Measurements from ENCODE around the gene DEDD2. TPM values are rescaled to one million over a fixed set of nuclear protein-coding genes. Genes with fewer than 3 reads are reported as not detected.

The DEDD2 gene, protein sequence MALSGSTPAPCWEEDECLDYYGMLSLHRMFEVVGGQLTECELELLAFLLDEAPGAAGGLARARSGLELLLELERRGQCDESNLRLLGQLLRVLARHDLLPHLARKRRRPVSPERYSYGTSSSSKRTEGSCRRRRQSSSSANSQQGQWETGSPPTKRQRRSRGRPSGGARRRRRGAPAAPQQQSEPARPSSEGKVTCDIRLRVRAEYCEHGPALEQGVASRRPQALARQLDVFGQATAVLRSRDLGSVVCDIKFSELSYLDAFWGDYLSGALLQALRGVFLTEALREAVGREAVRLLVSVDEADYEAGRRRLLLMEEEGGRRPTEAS
- 61.5 to 94.8 TPM (median 86.7 TPM) in 5 replicates for total RNA-seq (2022; extraction: Qiagen RNA extraction; ENCODE audit: low read depth)

DNA sequence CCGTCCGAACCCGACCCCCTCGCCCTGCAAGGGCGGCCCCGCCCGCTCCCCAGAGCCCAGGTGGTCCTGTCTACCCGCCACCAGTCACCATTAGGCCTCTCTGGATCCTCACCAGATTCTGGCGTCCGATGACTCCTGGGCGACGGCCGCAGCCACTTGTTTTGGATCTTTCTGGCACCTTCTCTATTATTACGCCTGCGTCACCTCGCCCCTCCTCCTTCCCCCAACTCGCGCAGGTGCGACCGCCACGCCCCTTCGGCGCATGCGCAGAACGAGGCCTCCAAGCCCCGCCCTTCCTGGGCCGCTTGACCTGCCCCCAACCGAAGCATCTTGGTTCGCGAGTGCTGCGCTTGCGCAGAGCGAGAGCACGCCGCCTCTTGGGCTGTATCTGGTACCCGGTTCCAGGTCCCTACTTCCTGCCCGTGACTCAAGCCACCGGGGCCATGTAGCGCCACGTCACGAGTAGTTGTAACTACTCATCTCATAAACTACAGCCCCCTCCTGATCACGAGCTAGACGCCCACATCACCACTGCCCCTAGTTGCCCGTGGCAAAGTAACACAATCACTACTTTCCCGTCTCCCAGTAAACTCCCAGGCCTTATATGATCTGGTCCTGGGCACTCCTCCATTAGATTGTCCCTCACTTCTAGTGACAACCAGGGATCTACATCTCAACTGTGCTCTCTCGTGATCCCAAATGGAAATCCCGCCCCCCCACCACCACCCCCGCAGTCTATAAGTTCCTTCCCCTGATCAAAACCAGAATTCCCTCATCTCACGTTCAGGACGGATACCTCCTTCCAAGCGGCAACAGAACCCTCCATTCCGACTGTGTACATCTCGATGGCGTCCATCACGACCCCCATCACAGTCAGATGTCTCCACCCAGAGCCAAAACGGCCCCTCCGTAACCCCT, at the start of gene DEDD2:
DEDD2 (minus strand) TSS at position 158 of the 918 bp plus-strand sequence. CDS start 670 bp downstream, outside the sequence.

DNA sequence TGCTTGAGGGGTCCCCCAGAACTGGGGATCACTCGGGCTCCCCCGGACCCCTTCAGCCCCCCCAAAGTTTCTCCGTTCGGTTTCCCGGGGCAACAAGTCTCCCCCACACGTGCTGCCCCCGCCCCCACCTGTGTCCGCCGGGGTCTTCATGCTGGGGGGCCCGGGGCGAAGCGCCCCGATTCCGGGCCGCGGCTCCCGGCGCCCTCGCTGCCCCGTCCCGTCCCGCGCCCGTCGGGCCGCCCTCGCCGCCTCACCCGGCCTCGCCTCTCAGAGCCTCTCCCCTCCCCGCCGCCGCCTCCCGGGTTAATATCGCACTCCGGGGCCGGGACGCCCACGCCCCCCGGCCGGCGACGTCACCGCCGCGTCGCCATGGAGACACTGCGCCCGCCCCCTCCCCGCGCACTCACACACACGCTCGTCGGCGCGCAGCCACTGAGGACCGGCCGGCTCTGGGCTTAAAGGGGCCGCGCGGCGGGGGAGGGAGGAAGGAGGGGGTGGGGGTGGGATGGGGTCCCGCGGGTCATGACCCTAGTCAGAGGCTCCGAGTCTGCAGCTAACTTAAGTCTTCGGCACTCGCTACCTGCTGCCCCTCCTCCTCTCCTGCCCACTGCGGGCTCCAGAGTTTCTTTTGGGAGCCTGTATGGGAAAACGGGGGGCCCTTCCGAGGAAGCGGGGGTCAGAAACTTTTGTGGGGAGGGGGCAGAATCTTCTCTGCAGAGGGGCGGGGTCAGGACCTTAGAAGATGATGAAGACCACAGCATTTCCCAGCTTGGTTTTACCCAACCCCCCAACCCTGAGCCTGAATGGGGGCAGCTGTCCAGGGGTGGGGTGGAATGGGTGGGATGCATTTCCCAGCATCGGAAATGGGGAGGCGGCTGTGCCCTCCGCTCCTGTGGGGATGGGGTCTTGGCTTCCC, 37.6 kb upstream of the DEDD2 start, which contains the start of gene ERF:
ERF (minus strand) TSS at position 279 of the 916 bp plus-strand sequence; CDS start at position 150, 129 bp downstream.

DNA sequence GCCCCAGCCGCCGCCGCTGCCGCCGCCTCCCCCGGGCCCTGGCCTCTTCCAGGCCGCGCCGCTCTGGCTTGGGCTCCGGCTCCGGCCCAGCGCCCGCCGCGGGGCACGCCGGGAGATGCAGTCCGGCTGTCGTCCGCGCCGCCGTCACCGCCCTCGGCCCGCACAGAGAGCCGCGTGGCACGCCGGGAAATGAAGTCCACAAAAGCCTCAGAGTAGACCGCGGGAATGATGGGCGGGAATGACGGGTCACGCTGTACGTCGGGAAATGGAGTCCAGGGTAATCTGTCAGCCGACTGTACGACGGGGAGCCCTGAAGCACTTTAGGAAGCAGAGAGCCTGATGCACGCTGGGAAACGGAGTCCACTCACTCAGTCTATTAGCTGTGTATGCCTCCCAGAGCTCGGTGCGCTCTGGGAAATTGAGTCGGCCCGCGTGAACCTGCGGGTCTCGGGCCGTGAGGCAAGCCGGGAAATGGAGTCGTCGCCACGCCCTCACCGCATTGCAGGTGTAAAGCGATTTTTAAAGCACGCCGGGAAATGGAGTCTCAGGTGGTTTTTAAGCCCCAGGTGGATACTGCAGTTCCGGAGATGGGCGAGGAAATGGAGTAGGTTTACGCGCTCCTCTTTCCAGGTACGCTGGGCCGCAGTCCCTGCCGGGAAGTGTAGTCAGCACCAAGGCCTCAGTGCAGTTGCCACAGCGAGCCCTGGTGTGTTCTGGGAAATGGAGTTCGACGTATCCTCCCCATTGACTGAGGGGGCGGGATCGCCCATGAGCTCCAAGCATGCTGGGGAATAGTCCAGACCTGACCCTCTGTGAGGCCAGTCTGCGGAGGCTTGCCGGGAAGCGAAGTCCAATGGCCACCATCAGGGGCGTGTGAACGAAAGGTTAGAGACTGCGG, 25.3 kb upstream of the DEDD2 start, which contains the start of gene GSK3A:
GSK3A (minus strand) TSS at position 91 of the 898 bp plus-strand sequence. CDS start 137 bp downstream, outside the sequence.

DNA sequence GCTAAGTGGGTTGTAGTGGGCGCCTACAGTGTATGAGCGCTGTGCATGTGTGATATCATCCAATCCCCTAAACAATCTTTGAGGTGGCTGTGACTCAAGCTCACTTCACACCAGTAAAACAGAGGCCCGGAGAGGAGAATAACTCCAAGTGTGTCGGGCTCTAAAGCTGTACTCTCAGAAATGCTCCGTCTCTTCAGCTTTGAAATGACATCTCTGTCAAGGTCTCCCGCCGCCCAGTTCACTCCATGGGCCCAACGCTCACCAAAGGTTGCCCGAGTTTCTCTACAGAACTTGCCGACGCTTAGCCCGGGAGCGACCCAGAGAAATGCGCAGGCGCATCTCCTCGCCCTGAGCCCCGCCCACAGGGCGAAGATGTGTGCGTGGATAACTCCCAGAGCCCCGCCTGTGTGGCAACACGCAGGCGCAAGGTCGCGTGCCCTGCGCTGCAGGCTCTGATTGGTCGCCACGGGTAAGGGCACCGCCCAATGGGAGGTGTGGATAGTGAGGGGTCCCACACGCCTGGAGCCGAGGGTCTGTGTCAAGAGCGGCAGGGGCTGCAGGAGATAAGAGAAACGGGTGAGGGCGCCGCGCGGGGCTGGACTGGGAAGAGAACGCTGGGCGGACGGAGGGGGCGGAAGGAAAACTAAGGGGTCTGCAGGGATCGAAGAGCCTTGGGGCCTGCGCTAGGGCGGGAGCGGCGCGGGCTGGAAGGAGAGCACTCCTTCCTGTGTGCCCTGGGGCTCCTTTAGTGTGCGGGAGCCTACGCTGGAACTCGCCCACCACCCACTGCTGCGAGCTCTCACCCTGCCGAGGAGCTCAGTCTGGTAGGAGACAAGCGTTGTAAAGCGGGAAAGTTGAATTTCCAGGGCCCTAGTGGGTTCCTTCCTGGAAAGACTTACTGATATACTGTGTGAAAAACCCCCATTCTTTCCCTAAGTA, 2.6 kb upstream of the DEDD2 start, which contains the start of gene ZNF526:
ZNF526 (plus strand) TSS at position 501 of the 939 bp plus-strand sequence. CDS start 4,092 bp downstream, outside the sequence.

Other genes with a start within 250 kb of the DEDD2 start
- 3.5 to 5.7 TPM (median 5.1 TPM) in 5 replicates for gene ATP1A3, start 223.4 kb downstream of the DEDD2 start, total RNA-seq (2022; extraction: Qiagen RNA extraction; ENCODE audit: low read depth)
- gene GRIK5, start 147.5 kb downstream of the DEDD2 start, total RNA-seq (2022; extraction: Qiagen RNA extraction; ENCODE audit: low read depth): 0.37 to 1.6 TPM (median 0.47 TPM) in 5 replicates
- gene ZNF574, start 141.5 kb downstream of the DEDD2 start, total RNA-seq (2022; extraction: Qiagen RNA extraction; ENCODE audit: low read depth): 27.3 to 39.3 TPM (median 37.1 TPM) in 5 replicates
- gene POU2F2, start 85.2 kb downstream of the DEDD2 start, total RNA-seq (2022; extraction: Qiagen RNA extraction; ENCODE audit: low read depth): 0.28 to 0.62 TPM (median 0.47 TPM) in 5 replicates
- gene ZNF526, start 2.6 kb upstream of the DEDD2 start, total RNA-seq (2022; extraction: Qiagen RNA extraction; ENCODE audit: low read depth): 15.6 to 20.6 TPM (median 19.6 TPM) in 5 replicates
- gene GSK3A, start 24.9 kb upstream of the DEDD2 start, total RNA-seq (2022; extraction: Qiagen RNA extraction; ENCODE audit: low read depth): 116 to 166 TPM (median 162 TPM) in 5 replicates
- gene ERF, start 37.5 kb upstream of the DEDD2 start, total RNA-seq (2022; extraction: Qiagen RNA extraction; ENCODE audit: low read depth): 96.7 to 133 TPM (median 118 TPM) in 5 replicates
- gene CIC, start 51.6 kb upstream of the DEDD2 start, total RNA-seq (2022; extraction: Qiagen RNA extraction; ENCODE audit: low read depth): 41.4 to 63.9 TPM (median 55.5 TPM) in 5 replicates
- gene PRR19, start 84.5 kb upstream of the DEDD2 start, total RNA-seq (2022; extraction: Qiagen RNA extraction; ENCODE audit: low read depth): 3.9 to 5.0 TPM (median 3.9 TPM) in 5 replicates
- 131 to 155 TPM (median 150 TPM) in 5 replicates for gene PAFAH1B3, start 84.9 kb upstream of the DEDD2 start, total RNA-seq (2022; extraction: Qiagen RNA extraction; ENCODE audit: low read depth)
- 3.1 to 4.5 TPM (median 4.2 TPM) in 5 replicates for gene TMEM145, start 95.6 kb upstream of the DEDD2 start, total RNA-seq (2022; extraction: Qiagen RNA extraction; ENCODE audit: low read depth)
- 19.6 to 26.8 TPM (median 23.5 TPM) in 5 replicates for gene MEGF8, start 108.0 kb upstream of the DEDD2 start, total RNA-seq (2022; extraction: Qiagen RNA extraction; ENCODE audit: low read depth)
- gene CNFN, start 172.6 kb upstream of the DEDD2 start, total RNA-seq (2022; extraction: Qiagen RNA extraction; ENCODE audit: low read depth): 37.4 to 59.3 TPM (median 47.4 TPM) in 5 replicates
- gene LIPE, start 209.7 kb upstream of the DEDD2 start, total RNA-seq (2022; extraction: Qiagen RNA extraction; ENCODE audit: low read depth): 1.1 to 3.3 TPM (median 3.0 TPM) in 5 replicates
- gene CXCL17, start 225.3 kb upstream of the DEDD2 start, total RNA-seq (2022; extraction: Qiagen RNA extraction; ENCODE audit: low read depth): 0.14 TPM in 1 of 5 replicates, not detected in the others